ENCODE measurements around the gene GJB5.
A peak's percentile ranks its signal among the peaks of the same experiment; 100 is the strongest.

GJB5 gene

DNA sequence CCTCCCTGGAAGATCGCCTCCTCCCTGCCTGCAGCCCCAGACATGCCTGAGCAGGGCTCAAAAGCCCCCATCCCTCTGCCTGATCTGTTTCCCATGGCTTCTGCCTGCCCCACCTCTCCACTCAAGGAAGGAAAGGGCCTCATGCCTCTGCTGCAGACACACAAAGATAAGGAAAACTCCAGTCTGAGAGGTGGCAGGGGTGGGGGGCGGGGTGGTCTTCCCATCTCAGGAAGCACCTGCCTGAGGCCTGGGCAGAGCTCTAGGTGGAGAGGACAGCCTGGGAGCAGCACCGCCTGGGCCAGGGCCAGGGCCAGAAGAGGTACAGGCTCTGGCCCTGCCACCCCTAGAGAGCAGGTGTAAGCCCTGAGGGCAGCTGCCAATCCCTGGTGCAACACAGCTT lies 22.1 kb downstream of the GJB5 start:
- no peak for DNase-seq (ENCODE audit: low spot score)

DNA sequence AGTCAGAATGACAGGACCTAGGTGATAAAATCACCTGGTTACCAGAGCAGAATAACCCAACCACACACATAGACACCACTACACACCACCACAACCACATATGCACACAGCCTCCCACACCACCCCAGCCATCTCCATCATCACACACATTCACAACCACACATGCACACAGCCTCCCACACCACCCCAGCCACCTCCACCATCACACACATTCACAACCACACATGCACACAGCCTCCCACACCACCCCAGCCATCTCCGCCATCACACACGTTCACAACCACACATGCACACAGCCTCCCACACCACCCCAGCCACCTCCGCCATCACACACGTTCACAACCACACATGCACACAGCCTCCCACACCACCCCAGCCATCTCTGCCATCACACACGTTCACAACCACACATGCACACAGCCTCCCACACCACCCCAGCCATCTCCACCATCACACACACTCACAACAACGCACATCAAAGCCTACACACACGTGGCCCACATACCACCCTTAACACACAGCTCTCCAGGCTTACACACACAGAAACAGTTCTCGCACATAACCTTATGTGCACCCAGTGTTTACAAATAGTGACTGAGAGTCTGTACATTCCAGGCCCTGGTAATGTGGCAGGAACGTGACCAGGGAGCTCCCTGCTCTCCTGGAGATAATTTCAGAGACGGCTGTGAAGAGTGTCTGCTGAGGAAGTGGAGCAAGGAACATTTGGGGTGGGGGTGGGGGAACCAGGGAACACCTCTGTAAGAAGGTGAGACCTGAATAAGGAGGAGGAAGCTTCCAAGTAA lies 22.9 kb downstream of the GJB5 start:
- DNase-seq (ENCODE audit: low spot score) = no peak

DNA sequence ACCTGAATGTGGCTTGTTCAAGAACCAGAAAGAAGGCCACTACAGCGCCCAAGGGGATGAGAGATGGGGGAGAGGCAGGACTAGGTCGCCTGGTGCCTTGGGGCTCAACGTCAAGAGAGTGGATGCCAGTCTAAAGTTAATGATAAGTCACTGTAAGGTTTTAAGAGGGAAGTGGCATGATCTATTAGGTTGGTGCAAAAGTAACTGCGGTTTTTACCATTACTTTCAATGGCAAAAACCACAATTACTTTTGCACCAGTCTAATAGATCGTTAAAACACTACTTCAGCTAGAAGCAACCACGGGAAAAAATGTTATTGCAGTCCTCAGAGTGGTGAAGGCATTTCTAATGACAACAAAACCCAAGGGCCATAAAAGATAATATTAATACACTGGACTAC lies 23.5 kb downstream of the GJB5 start:
- DNase-seq (ENCODE audit: low spot score) = no peak

DNA sequence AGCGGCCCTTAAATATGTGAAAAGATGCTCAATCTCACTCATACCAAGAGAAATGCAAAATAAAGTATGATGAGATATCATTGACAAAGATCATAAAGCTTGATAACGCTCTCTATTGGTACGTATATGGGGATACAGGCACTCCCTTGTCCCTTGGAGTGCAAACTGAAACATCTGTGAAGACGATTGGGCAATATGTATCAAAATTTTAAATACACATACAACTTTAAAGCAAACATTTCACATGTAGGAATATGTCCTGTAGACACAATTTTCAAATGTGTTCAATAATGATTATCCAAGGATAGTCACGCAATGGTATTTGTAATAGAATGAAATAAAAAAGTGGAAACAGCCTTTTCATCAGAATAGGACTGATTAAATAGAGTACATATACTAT lies 24.2 kb downstream of the GJB5 start:
- no peak for DNase-seq (ENCODE audit: low spot score)

DNA sequence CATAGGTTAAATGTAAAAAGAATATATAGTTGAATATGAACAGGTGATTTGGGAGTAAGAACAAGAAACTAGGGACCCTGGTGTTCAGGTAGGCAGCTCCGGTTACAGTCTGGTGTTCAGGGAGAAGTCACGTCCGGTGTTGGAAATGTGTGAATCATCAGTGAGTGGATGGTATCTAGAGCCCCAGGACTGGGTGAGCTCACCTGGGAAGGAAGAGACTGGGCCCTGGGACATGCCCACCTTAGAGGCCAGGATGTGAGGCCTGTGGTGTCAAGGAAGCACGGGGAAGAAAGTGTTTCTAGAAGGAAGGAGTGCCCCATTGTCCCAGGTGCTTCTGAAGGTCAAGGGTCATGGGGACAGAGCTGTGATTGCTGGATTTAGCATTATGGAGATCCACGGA lies 24.7 kb downstream of the GJB5 start:
- DNase-seq (ENCODE audit: low spot score) = no peak

DNA sequence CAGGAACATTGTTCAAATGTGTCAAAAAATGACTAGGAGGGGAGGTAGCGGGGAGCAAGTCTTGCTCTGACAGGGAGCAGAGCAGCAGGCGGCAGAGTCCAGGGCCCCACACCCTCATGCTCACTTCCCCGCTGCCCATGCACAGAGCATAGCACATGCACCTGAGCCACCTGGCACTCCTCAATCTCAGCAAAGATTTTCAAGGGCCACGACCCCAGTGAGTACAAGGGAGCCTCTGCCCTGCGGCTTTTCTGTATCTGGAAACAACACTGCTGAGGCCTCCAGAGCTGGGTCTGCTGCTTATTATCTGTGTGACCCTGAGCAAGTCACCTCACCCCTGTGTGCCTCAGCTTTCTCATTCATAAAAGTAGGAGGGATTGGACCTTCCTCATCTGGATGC lies 25.1 kb downstream of the GJB5 start:
- DNase-seq (ENCODE audit: low spot score) = no peak

DNA sequence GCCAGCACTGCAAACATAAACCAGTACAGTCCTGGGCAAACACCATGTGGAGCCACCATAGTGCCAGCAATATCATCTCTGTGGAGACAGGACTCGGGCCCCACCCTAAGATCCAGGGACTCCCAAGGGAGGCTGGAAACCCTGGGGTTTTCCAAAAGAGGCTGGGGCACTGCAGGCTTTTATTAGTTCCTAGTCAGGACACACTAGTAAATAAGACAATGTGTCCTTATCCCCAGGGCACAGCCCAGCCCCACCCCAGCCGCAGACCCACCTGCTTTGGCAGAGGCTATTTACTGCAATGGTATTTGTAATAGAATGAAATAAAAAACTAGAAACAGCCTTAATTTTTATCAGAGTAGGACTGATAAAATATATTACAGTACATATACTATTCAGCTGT lies 25.7 kb downstream of the GJB5 start:
- no peak for DNase-seq (ENCODE audit: low spot score)

DNA sequence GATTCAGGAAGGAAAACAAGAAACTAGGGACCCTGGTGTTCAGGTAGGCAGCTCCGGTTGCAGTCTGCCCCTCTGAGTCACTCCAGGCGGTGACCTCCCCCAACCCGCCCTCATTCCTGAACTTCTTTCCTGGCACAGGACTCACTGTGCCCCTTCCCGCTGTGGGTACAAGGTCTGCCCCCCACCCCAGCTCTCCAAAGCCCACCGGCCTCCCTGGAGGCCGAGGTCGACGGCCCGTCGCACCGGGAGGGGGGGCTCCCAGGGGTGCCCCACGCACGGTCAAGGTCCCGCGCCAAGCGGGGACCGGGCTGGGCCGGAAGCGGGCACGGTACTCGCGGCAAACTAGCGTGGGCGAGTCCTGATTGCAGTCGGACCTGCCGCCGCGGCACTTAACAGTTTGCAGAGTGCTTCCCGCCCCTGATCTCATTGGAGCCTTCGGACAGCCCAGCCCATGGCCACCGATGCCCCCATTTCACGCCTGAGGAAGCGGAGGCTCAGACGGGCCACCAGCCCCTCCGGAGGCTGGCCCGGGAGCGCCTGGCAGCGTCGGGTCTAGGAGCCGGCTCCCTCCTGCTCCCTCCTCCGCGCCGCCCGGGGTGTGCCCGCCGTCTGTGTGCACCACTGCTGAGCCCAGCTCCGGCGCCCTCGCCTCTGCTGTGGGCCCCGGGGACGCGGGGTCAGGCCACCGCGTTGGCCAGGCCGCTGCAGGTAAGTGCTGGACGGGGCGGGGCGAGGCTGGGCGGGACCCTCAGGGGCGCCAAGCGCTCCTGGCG lies 26.4 kb downstream of the GJB5 start, which contains the start of gene GJB3:
Gene GJB3 (plus strand): TSS at position 144 of the 773 bp plus-strand sequence. CDS start 3,549 bp downstream, outside the sequence.
- DNase-seq (ENCODE audit: low spot score) = peak; percentile 85

DNA sequence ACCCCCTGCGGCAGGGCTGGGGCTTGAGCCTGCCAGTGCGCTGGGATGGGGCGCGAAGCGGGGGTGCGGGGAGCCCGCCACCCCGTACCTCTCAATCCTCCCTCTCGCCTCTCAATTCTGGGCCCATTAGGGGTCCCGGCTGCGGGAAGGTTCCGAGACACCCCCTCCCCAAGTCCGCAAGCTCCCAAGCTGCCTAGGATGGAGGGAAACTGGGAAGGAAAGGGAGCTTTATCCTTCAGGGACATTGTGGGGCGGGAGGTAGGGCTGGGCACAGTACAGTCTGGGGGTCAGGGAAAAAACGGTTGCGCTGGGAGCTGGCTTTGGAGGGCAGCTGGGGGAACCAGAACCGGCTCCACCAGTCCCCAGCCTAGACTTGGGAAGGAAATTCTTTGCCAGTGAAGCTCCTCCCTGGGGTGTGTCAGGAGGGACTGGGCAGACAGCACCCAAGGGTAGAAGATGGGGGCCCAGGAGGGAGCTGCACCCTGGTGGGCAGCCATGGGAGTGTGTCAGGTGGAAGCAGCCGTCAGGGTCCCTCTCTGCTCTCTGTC lies 27.1 kb downstream of the GJB5 start:
- peak; percentile 59 for DNase-seq (ENCODE audit: low spot score)

DNA sequence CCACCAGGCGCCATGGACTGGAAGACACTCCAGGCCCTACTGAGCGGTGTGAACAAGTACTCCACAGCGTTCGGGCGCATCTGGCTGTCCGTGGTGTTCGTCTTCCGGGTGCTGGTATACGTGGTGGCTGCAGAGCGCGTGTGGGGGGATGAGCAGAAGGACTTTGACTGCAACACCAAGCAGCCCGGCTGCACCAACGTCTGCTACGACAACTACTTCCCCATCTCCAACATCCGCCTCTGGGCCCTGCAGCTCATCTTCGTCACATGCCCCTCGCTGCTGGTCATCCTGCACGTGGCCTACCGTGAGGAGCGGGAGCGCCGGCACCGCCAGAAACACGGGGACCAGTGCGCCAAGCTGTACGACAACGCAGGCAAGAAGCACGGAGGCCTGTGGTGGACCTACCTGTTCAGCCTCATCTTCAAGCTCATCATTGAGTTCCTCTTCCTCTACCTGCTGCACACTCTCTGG lies 29.9 kb downstream of the GJB5 start:
- no peak for DNase-seq (ENCODE audit: low spot score)

DNA sequence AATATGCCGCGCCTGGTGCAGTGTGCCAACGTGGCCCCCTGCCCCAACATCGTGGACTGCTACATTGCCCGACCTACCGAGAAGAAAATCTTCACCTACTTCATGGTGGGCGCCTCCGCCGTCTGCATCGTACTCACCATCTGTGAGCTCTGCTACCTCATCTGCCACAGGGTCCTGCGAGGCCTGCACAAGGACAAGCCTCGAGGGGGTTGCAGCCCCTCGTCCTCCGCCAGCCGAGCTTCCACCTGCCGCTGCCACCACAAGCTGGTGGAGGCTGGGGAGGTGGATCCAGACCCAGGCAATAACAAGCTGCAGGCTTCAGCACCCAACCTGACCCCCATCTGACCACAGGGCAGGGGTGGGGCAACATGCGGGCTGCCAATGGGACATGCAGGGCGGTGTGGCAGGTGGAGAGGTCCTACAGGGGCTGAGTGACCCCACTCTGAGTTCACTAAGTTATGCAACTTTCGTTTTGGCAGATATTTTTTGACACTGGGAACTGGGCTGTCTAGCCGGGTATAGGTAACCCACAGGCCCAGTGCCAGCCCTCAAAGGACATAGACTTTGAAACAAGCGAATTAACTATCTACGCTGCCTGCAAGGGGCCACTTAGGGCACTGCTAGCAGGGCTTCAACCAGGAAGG lies 30.5 kb downstream of the GJB5 start:
- no peak for DNase-seq (ENCODE audit: low spot score)

DNA sequence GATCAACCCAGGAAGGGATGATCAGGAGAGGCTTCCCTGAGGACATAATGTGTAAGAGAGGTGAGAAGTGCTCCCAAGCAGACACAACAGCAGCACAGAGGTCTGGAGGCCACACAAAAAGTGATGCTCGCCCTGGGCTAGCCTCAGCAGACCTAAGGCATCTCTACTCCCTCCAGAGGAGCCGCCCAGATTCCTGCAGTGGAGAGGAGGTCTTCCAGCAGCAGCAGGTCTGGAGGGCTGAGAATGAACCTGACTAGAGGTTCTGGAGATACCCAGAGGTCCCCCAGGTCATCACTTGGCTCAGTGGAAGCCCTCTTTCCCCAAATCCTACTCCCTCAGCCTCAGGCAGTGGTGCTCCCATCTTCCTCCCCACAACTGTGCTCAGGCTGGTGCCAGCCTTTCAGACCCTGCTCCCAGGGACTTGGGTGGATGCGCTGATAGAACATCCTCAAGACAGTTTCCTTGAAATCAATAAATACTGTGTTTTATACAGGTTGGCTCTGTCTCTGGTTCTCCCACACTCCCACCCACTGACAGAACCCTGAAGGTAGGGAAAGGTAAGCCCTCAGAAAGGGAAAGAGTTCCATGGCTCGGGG lies 31.1 kb downstream of the GJB5 start:
- DNase-seq (ENCODE audit: low spot score) = no peak

DNA sequence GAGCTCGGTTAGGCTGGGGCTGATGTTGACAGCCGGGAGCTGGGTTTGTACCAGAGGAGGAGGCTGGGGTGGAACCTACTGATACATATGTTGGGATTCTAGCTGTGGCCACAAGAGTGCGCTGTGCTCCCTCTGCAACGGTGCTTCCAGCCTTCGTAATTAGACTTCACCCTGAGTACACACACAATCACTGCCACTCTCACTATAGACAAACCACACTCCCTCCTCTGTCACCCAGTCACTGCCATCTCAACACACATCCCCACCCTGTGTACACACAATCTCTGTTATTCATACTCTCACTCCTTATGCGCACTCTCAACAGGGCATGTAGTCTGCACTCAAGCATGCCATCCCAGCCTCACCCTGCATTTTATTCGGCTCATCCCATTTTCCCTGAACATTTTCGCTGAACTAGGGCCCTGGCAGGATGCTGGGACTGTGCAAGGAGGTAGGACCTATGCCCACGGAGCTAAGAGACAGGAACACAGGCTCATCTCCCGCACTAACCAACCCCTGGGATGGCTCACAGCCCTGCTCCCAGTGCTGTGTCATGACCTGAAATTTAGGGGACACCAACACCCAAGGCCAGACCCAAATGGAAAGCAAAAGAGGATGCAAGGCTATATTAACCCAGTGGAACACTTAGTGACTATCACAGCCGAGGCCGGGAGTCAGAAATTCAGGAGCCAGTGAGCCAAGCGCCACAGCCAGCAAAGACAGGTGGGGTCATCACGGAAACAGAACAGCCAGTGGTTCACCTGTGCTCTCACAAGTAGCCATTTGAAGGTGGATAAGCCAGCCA lies 31.9 kb downstream of the GJB5 start:
- peak; percentile 77 for DNase-seq (ENCODE audit: low spot score)

DNA sequence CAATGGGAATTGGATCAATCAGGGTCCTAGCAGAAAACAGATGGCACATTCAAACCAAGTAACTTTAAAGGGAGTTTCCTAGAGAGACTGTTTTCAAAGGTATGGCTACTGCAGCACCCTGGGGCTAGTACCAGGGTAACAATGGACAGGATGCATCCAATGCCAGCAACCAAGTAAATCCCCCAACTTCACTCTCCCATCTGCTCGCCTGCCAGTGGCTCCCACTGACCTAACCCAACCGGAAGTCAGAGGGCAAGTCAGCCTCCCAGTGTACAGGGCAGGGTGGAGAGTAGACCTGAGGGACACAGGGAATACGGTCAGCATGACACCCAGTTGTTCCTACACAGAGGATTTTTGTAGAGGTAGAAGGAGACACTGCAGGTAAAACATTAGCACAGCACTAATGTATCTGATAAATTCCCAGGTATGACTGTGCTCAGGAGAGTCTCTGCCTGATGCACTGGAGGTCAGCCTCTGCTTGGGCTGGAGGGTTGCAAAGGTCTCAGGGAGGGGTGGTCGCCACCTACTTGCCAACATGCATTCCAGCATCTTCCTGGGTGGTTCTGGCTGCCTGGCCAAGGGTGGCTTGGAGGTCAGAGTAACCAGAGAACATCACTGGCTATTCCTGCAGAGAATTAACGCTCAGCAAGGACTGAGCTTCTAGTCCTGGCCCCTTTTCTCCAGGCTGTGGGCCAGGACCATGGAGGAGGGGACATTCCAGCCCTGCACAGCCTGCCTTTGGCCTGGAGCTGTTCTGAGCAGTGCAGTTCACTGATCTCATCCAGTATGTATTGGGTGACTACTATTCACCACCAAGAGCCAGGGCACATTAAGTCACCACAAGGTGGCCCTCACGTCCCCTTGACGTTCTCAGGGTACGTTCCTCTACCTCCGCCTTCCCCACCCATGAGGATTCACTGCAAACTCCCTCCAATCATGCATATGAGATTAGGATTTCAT lies 32.9 kb downstream of the GJB5 start:
- DNase-seq (ENCODE audit: low spot score) = peak; percentile 43

DNA sequence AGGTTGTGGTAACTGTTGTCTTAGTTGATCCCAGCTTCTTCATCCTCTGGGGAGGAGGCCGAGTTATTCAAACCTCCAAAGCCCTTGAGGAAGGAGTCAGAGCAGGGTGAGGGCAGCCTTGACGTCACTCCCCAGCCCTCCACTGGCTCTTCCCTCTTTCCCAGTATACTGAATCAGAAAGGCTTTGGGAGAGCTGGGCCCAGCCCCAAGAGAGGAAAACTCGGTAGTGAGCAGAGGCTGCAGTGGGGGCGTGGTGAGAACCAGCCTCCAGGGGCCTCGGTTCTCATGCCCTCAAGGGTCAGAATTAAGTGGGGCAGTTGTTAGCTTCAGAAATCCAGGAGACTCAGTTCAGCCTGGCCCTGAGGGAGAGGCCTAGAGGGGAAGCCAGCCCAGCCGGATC lies 36.1 kb downstream of the GJB5 start:
- DNase-seq (ENCODE audit: low spot score) = peak; percentile 1

DNA sequence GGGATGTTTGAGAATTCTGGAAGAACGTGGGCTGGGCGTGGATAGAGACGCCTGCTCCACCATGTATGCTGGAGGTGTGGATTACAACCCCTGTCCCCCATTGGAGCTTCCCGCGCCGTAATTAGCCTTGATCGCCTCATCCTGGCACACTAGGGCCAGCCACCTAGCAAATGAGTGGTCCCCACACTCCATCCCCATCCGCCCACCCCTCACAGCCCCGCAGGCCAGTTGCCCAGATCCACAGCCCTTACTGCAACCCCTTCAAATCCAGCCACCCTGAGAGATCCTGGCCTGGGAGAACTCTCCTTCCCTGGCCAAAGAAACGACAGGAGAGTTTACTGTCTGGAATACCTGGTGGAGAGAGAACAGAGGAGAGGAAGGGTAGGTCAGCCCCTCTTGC lies 37.6 kb downstream of the GJB5 start:
- DNase-seq (ENCODE audit: low spot score) = no peak

DNA sequence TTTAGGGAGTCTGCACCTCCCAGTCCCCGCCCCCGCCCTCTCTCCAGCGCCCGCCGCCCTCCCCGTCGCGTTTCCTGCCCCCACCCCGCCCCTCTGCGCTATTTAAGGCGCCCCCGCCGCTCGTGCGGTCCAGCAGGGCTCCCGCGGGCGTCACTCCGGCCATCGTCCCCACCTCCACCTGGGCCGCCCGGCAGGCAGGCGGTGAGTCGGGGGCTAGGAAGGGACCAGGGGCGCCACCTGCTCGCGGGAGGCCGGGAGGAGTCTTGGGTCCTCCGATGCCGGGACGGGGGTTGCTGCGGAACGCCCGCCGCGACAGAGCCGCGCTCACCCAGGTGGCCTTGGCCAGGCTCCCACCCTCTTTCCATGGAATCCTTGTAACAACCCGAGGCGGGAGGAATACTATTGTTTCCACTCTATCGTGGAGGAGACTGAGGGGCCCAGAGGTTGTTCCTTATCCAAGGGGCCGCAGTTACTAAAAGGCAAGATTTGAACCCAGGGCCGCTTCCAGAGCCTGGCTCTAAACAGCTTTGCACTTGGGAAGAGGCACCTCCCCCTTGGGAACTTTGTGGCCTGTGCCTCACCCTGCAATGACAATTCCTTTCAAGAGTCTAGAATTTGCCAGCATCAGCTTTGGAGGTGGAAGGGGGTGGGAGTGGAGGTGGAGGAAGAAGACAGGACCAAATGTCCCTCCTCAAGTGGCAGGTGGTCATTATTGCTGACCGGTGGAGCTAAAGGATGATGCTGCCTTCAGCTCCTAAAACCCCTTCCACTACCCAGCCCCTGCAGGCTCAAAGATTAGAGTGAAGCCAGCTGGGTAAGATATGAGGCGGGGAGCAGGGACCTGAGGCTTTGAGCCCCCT lies 38.3 kb downstream of the GJB5 start, which contains the start of gene GJA4:
Gene GJA4 (plus strand): TSS at position 132 of the 860 bp plus-strand sequence. CDS start 1,215 bp downstream, outside the sequence.
- peak; percentile 65 for DNase-seq (ENCODE audit: low spot score)

DNA sequence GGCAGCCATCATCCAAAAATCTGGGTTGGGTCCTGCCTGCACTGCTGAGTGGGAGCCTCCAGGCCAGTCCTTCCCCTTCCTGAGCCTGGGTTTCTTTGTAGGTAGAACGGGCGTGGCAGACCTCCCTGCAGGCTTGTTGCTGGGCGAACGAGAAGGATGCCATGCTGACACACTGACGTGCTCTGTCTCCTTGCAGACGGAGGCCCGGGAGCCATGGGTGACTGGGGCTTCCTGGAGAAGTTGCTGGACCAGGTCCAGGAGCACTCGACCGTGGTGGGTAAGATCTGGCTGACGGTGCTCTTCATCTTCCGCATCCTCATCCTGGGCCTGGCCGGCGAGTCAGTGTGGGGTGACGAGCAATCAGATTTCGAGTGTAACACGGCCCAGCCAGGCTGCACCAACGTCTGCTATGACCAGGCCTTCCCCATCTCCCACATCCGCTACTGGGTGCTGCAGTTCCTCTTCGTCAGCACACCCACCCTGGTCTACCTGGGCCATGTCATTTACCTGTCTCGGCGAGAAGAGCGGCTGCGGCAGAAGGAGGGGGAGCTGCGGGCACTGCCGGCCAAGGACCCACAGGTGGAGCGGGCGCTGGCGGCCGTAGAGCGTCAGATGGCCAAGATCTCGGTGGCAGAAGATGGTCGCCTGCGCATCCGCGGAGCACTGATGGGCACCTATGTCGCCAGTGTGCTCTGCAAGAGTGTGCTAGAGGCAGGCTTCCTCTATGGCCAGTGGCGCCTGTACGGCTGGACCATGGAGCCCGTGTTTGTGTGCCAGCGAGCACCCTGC lies 39.3 kb downstream of the GJB5 start:
- peak; percentile 7 for DNase-seq (ENCODE audit: low spot score)

Data from iPS-NIHi11 (cell line).